SK-N-SH (cell line): ENCODE measurements around the gene VNN1. TPM values are rescaled to one million over a fixed set of nuclear protein-coding genes. Genes with fewer than 3 reads are reported as not detected.

Experiments used
- CTCF ChIA-PET: fragments of 300-600, 350-600 bp; formaldehyde crosslinking; extraction: SDS; loops from one replicate; lab custom pipeline; 2021; lab: Yijun Ruan, JAX
- POLR2A ChIA-PET: fragments of 350-600 bp; sonication (Branson Sonifier 250); formaldehyde crosslinking; extraction: SDS; loops from one replicate; lab custom pipeline; 2020; ENCODE audit warnings: antibody characterized with exemption, inconsistent platforms; lab: Yijun Ruan, JAX
- DNase-seq: peaks from one replicate; pipeline ENCODE4 v3.0.0; 2012
- H2AFZ ChIP-seq: fragments of 200-600 bp; sonication (generic); 2 replicates; pipeline ENCODE4 v1.8.1; 2016; ENCODE audit warnings: antibody characterized with exemption, mild to moderate bottlenecking, low read depth
- H3F3A ChIP-seq: fragments of 200-600 bp; sonication (generic); replicated peaks from 2 replicates; pipeline ENCODE3; 2016; ENCODE audit warnings: antibody characterized with exemption, mild to moderate bottlenecking; ENCODE audit not compliant: insufficient read depth
- H3K27ac ChIP-seq, 2 experiments: fragments of 200-500 bp in 1 of 2; fragments of 200-600 bp in 1 of 2; sonication (Bioruptor generic) in 1 of 2; sonication (generic), shearing (Covaris generic) in 1 of 2; 2 replicates each; pipeline versions ENCODE4 v1.5.1 to v1.6.1; 2014 to 2016; ENCODE audit warnings: low read depth in 2 of 2, inconsistent platforms in 1 of 2, low read length in 1 of 2, mild to moderate bottlenecking in 1 of 2, mixed read lengths in 1 of 2
- H3K27me3 ChIP-seq: fragments of 200-600 bp; sonication (generic), shearing (Covaris generic); 2 replicates; pipeline ENCODE4 v1.6.1; 2016; ENCODE audit warnings: mixed run types; ENCODE audit not compliant: insufficient read depth
- H3K36me3 ChIP-seq, 2 experiments: fragments of 200-500 bp in 1 of 2; fragments of 200-600 bp in 1 of 2; sonication (Bioruptor generic) in 1 of 2; sonication (generic) in 1 of 2; replicated peaks in 1 of 2; 2 replicates each; pipeline versions ENCODE3 to v1.5.1; 2014 to 2016; ENCODE audit warnings: low read length in 1 of 2, mild to moderate bottlenecking in 1 of 2; ENCODE audit not compliant: insufficient read depth in 2 of 2, control insufficient read depth in 1 of 2
- H3K4me1 ChIP-seq, 2 experiments: fragments of 200-500 bp in 1 of 2; fragments of 200-600 bp in 1 of 2; sonication (Bioruptor generic) in 1 of 2; sonication (generic), shearing (Covaris generic) in 1 of 2; 2 replicates each; pipeline versions ENCODE4 v1.5.1 to v1.6.1; 2014 to 2016; ENCODE audit warnings: low read depth in 1 of 2, low read length in 1 of 2, mixed run types in 1 of 2; ENCODE audit not compliant: insufficient read depth in 2 of 2, control insufficient read depth in 1 of 2
- H3K4me2 ChIP-seq: fragments of 200-600 bp; sonication (generic), shearing (Covaris generic); 2 replicates; pipeline ENCODE4 v1.6.1; 2017; ENCODE audit warnings: mixed run types
- H3K4me3 ChIP-seq, 2 experiments: fragments of 200-500 bp in 1 of 2; fragments of 200-600 bp in 1 of 2; sonication (Bioruptor generic) in 1 of 2; sonication (generic), shearing (Covaris generic) in 1 of 2; 2 replicates each; pipeline versions ENCODE4 v1.5.1 to v1.8.1; 2014 to 2016; ENCODE audit warnings: low read depth in 2 of 2, inconsistent platforms in 1 of 2, low read length in 1 of 2, mild to moderate bottlenecking in 1 of 2, mixed read lengths in 1 of 2, moderate library complexity in 1 of 2
- H3K79me2 ChIP-seq: fragments of 200-600 bp; sonication (generic); 2 replicates; pipeline ENCODE4 v1.8.1; 2017; ENCODE audit warnings: mild to moderate bottlenecking; ENCODE audit not compliant: insufficient read depth
- H3K9ac ChIP-seq: fragments of 200-600 bp; sonication (generic); 2 replicates; pipeline ENCODE4 v1.6.1; 2017; ENCODE audit warnings: mixed run types
- H3K9me2 ChIP-seq: fragments of 200-600 bp; sonication (generic); 2 replicates; pipeline ENCODE4 v1.6.1; 2017; ENCODE audit warnings: mixed run types
- H3K9me3 ChIP-seq: fragments of 200-600 bp; sonication (generic); 2 replicates; pipeline ENCODE4 v1.6.1; 2017; ENCODE audit warnings: mixed run types, mild to moderate bottlenecking, moderate library complexity
- H4K20me1 ChIP-seq: fragments of 200-600 bp; sonication (generic); 2 replicates; pipeline ENCODE4 v1.6.1; 2017; ENCODE audit warnings: mild to moderate bottlenecking, mixed run types; ENCODE audit not compliant: insufficient read depth
- CHD2 ChIP-seq: fragments of 150-350 bp; IDR thresholded peaks from 2 replicates; pipeline ENCODE4 v1.6.1; 2018; ENCODE audit warnings: low read length; ENCODE audit not compliant: partially characterized antibody
- ELF1 ChIP-seq: IDR thresholded peaks from 2 replicates; pipeline ENCODE4 v1.4.0; 2012
- EP300 ChIP-seq, 2 experiments: IDR thresholded peaks; 2 replicates each; pipeline versions ENCODE4 v1.4.0 to v1.6.1; 2012; ENCODE audit warnings: borderline replicate concordance in 1 of 2, low read depth in 1 of 2, low read length in 1 of 2
- EZH2phosphoT487 ChIP-seq: fragments of 200-600 bp; sonication (generic); IDR thresholded peaks from 2 replicates; pipeline ENCODE4 v1.6.1; 2017; ENCODE audit warnings: low read depth, mixed run types, mild to moderate bottlenecking, antibody characterized with exemption, moderate library complexity, borderline replicate concordance
- FOXM1 ChIP-seq: IDR thresholded peaks from 2 replicates; pipeline ENCODE4 v1.4.0; 2012; ENCODE audit warnings: low read depth, mild to moderate bottlenecking
- GABPA ChIP-seq: IDR thresholded peaks from 2 replicates; pipeline ENCODE4 v1.4.0; 2012; ENCODE audit warnings: low read depth, mild to moderate bottlenecking
- GATA2 ChIP-seq: sonication (generic); formaldehyde crosslinking; IDR thresholded peaks from 2 replicates; pipeline ENCODE4 v1.5.0; 2020; ENCODE audit warnings: mild to moderate bottlenecking, missing genetic modification reagents
- IRF3 ChIP-seq: fragments of 150-350 bp; IDR thresholded peaks from 2 replicates; pipeline ENCODE4 v1.6.1; 2016; ENCODE audit warnings: mild to moderate bottlenecking, low read depth, low read length
- JUND ChIP-seq: IDR thresholded peaks from 2 replicates; pipeline ENCODE4 v1.4.0; 2012
- MEF2A ChIP-seq: IDR thresholded peaks from 2 replicates; pipeline ENCODE4 v1.4.0; 2012; ENCODE audit warnings: low read depth, borderline replicate concordance
- MXI1 ChIP-seq: IDR thresholded peaks from 2 replicates; pipeline ENCODE4 v1.6.1; 2012; ENCODE audit warnings: mild to moderate bottlenecking, low read depth, low read length, improper control_type of control experiment
- NRF1 ChIP-seq: IDR thresholded peaks from 2 replicates; pipeline ENCODE4 v1.6.1; 2012; ENCODE audit warnings: low read depth, mild to moderate bottlenecking, low read length
- POLR2AphosphoS5 ChIP-seq: IDR thresholded peaks from 2 replicates; pipeline ENCODE4 v1.6.1; 2012; ENCODE audit warnings: low read depth, low read length
- RAD21 ChIP-seq: IDR thresholded peaks from 2 replicates; pipeline ENCODE4 v1.6.1; 2012; ENCODE audit warnings: mild to moderate bottlenecking, low read length
- RCOR1 ChIP-seq: fragments of 150-350 bp; IDR thresholded peaks from 2 replicates; pipeline ENCODE4 v1.6.1; 2017; ENCODE audit warnings: antibody characterized with exemption, low read length
- RFX5 ChIP-seq: IDR thresholded peaks from 2 replicates; pipeline ENCODE4 v1.6.1; 2012; ENCODE audit warnings: mild to moderate bottlenecking, improper control_type of control experiment, low read length
- RXRA ChIP-seq: IDR thresholded peaks from 2 replicates; pipeline ENCODE4 v1.4.0; 2012; ENCODE audit warnings: low read depth, mild to moderate bottlenecking, borderline replicate concordance
- SIN3A ChIP-seq: IDR thresholded peaks from 2 replicates; pipeline ENCODE4 v1.6.1; 2012; ENCODE audit warnings: low read depth, mild to moderate bottlenecking, low read length, moderate library complexity, borderline replicate concordance
- SMC3 ChIP-seq: IDR thresholded peaks from 2 replicates; pipeline ENCODE4 v1.6.1; 2012; ENCODE audit warnings: low read depth, low read length, improper control_type of control experiment
- USF1 ChIP-seq: IDR thresholded peaks from 2 replicates; pipeline ENCODE4 v1.4.0; 2012; ENCODE audit warnings: low read depth, borderline replicate concordance
- YY1 ChIP-seq: IDR thresholded peaks from 2 replicates; pipeline ENCODE4 v1.4.0; 2012; ENCODE audit warnings: low read depth, mild to moderate bottlenecking
- WGBS: methylation state at CpG from one replicate; pipeline ENCODE4 v1.1.6; 2017; ENCODE audit warnings: low lambda C conversion rate; 5-methylcytosine and 5-hydroxymethylcytosine counted together
- polyA plus RNA-seq, 3 experiments: library from polyadenylated mRNA; depleted of rRNA; stranded (reverse); fragments of >200 nt; gene quantifications; 2 replicates each; pipeline ENCODE4 v1.2.3, GENCODE V29; 2012
- TF ChIP-seq, protein P1 (sequence below): IDR thresholded peaks from 2 replicates; pipeline ENCODE4; 2012

The VNN1 gene
- polyA plus RNA-seq, 1 of the 3 experiments (the other 2 are of a cell fraction): not detected

GRCh38 chr6:132742495-132742894, 28.6 kb upstream of the VNN1 start:
- TF ChIP-seq ELF1: no peak
- no peak for TF ChIP-seq SIN3A
- TF ChIP-seq YY1: no peak
- TF ChIP-seq EP300 (IDR thresholded peaks at IDR 0.05; ENCODE audit: borderline replicate concordance in 1 of 2, low read depth in 1 of 2, low read length in 1 of 2): no peak
- TF ChIP-seq SMC3: no peak
- no peak for TF ChIP-seq NRF1
- TF ChIP-seq MEF2A: no peak
- TF ChIP-seq IRF3: no peak
- TF ChIP-seq GATA2 (CRISPR knock-in tag): no peak
- TF ChIP-seq CHD2: no peak
- TF ChIP-seq POLR2AphosphoS5: no peak
- no peak for TF ChIP-seq RFX5
- TF ChIP-seq FOXM1: no peak
- no peak for TF ChIP-seq RXRA
- TF ChIP-seq, all 33 proteins: peak for 0
- H2AFZ ChIP-seq: no peak overlapping the region

GRCh38 chr6:132741281-132741680, 27.4 kb upstream of the VNN1 start:
- ChIA-PET POLR2A (no interaction called here), CTCF (no interaction called here)
- no peaks in the 10 kb centered on the region for H3K9me3 ChIP-seq
- no peaks in the 10 kb centered on the region for H3K79me2 ChIP-seq
- H4K20me1 ChIP-seq: no peaks in the 10 kb centered on the region
- no peaks in the 10 kb centered on the region for H3K27me3 ChIP-seq
- H3K4me3 ChIP-seq: no peak overlapping the region
- H3K4me1 ChIP-seq: no peaks in the 10 kb centered on the region
- H3K4me2 ChIP-seq: no peak overlapping the region
- H3K9me2 ChIP-seq: no peaks in the 10 kb centered on the region
- 5% methylated on average over 1 of the region's 1 CpG for WGBS
- DNase-seq: no peak
- H3K9ac ChIP-seq: no peak overlapping the region
- no peaks in the 10 kb centered on the region for H3K36me3 ChIP-seq
- no peak overlapping the region for H3K27ac ChIP-seq
- H2AFZ ChIP-seq: no peak overlapping the region
- TF ChIP-seq, protein P1, sequence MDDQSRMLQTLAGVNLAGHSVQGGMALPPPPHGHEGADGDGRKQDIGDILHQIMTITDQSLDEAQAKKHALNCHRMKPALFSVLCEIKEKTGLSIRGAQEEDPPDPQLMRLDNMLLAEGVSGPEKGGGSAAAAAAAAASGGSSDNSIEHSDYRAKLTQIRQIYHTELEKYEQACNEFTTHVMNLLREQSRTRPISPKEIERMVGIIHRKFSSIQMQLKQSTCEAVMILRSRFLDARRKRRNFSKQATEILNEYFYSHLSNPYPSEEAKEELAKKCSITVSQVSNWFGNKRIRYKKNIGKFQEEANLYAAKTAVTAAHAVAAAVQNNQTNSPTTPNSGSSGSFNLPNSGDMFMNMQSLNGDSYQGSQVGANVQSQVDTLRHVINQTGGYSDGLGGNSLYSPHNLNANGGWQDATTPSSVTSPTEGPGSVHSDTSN: no peak
- TF ChIP-seq SMC3 (no peak), EZH2phosphoT487 (no peak), RCOR1 (no peak), CHD2 (no peak), ELF1 (no peak), GABPA (no peak), GATA2 (CRISPR knock-in tag) (no peak), POLR2AphosphoS5 (no peak), EP300 (IDR thresholded peaks at IDR 0.05; ENCODE audit: borderline replicate concordance in 1 of 2, low read depth in 1 of 2, low read length in 1 of 2) (no peak), RAD21 (no peak), JUND (no peak), USF1 (no peak), MXI1 (no peak)
- H3F3A ChIP-seq: no peaks in the 10 kb centered on the region

More at GRCh38 chr6:132742495-132742894, 28.6 kb upstream of the VNN1 start:
- no peaks in the 10 kb centered on the region for H3K9me2 ChIP-seq
- 5% methylated on average over 4 of the region's 4 CpGs for WGBS
- ChIA-PET CTCF (no interaction called here), POLR2A (no interaction called here)
- no peak overlapping the region for H3K9ac ChIP-seq
- H3K4me2 ChIP-seq: no peak overlapping the region
- no peaks in the 10 kb centered on the region for H3K4me1 ChIP-seq
- H3K27me3 ChIP-seq: no peaks in the 10 kb centered on the region
- no peaks in the 10 kb centered on the region for H3K9me3 ChIP-seq
- H3K27ac ChIP-seq: no peak overlapping the region
- no peaks in the 10 kb centered on the region for H3K36me3 ChIP-seq
- H3K79me2 ChIP-seq: no peaks in the 10 kb centered on the region
- no peak overlapping the region for H3K4me3 ChIP-seq
- DNase-seq: no peak
- H4K20me1 ChIP-seq: no peaks in the 10 kb centered on the region
- H3F3A ChIP-seq: no peaks in the 10 kb centered on the region
